H4 (cell line): ENCODE results near the gene NELL1. TPM values are rescaled to one million over a fixed set of nuclear protein-coding genes. Genes with fewer than 3 reads are reported as not detected.
"Not testable (repeated sequence)": the region's sequence is repeated elsewhere in the genome, so short reads cannot be mapped to it uniquely, and the experiment has no call there.

Experiments used
- DNase-seq: peaks from one replicate; pipeline ENCODE4 v3.0.0-alpha.2; 2015; ENCODE audit warnings: low spot score
- total RNA-seq: library from RNA; depleted of rRNA; stranded (reverse); fragments of >200 nt; shearing (Covaris generic); gene quantifications from 2 replicates; pipeline ENCODE4 v1.2.3, GENCODE V29; 2014

The NELL1 gene
- total RNA-seq, 1 experiment from 2014 or later, result 0.02 TPM

GRCh38 chr11:21190181-21190580 lies 520.8 kb downstream of the NELL1 start:
- DNase-seq, result no peak

GRCh38 chr11:21195995-21196394 lies 526.6 kb downstream of the NELL1 start:
- DNase-seq, result no peak

DNA sequence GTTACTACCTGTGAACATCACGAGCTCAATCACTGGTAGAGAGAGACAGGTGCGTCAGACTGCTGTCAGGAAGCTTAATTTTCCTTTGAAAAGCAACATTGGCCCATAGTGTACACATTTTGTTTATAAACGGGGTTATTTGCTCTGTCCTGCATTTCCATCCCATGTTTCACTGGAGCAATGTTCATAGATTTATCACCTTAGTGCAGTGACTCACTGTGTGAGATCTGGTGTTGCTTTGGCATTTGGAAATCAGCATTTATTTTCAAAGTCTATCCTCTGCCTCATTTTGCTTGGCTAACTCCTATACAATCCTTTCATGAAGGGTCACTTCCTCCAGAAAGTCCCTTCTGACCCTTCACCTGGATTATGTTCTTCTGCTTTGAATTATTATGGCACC lies 529.1 kb downstream of the NELL1 start:
- no peak for DNase-seq

DNA sequence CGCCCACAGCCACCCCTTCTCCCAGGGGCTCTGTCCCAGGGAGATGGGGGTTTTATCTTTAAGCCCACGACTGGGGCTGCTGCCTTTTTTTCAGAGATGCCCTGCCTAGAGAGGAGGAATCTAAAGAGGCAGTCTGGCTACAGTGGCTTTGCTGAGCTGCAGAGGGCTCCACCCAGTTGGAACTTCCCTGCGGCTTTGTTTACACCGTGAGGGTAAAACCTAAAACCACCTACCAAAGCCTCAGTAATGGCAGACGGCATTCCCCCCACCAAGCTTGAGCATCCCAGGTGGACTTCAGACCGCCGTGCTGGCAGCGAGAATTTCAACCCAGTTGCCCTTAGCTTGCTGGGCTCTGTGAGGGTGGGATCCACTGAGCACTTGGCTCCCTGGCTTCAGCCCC lies 535.8 kb downstream of the NELL1 start:
- DNase-seq, result no peak

GRCh38 chr11:21225860-21226259 lies 556.5 kb downstream of the NELL1 start:
- no peak for DNase-seq

- no peak for DNase-seq
Observed at GRCh38 chr11:21229224-21229623, 559.8 kb downstream of the NELL1 start.

DNA sequence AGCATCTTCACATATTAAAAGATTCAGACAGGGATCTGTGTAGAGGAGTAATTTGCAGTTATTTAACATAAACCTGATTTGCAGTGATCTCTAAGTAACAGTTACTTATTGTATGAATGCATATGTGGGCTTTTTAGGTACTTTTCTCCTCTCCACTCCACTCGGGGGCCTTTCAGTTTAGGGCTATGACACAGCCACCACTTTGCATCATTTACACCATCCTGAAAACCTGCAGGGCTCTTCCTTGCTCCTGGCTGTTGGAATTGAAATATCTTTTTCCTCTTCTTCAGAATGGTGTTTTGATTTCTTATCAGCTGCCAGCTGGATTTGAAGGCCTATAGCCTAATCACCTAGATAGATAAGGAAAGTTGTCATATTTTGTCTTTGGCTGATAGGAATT lies 580.8 kb downstream of the NELL1 start:
- no peak for DNase-seq

DNA sequence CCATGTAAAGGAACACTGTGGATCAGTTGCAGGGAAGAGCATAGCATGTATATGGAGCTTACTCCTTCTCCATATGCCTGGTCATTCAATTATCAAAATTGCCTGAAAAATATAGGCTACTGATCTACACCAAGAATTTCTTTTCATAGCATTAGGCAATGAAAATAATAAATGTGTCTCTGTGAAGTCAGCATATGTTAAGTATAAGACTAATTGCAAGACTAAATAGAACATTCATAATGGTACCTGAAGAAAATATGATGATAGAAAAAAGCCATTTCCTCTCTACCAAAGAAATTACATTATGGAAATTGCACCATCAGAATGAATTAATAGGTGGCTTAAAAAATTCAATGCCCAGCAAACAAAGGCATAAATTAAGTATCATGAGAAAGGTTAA lies 584.7 kb downstream of the NELL1 start:
- DNase-seq, result no peak

DNA sequence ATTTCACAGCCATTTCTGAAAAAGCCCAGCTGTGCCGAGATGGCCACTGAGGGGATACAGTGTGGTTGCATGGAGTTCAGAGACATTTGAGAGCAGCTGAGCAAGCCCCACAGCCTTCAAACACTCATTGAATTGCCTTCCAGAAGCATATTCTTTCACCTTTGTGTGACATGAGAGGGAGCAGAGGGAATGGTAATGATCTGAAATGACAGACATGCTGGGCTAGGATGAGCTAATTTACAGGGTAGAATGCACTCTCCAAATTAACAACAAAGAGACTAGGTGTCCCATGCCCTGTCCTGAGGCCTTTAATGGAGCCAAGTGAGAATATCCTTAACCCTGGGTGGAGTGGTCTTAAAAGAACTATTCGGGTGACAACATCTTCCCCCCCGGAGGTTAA lies 585.4 kb downstream of the NELL1 start:
- no peak for DNase-seq

DNA sequence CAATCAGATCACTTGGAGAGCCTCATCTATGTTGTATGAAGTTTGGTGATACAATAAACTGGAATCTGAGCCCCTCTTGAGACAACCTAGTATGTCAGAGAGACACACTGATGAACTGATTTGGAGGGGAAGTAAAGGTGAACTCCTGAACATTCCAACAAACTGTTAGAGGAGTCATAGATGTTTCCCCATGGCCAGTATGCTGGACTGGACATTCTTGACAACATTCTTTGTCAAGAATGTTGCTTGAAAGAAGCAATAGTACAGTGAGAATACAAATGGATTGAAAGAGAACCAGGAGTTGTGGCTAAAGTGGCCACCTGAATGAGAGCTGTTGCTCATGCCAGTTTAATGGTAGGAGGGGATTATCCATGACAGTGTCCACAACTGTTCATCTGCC lies 588.1 kb downstream of the NELL1 start:
- DNase-seq, result no peak

DNA sequence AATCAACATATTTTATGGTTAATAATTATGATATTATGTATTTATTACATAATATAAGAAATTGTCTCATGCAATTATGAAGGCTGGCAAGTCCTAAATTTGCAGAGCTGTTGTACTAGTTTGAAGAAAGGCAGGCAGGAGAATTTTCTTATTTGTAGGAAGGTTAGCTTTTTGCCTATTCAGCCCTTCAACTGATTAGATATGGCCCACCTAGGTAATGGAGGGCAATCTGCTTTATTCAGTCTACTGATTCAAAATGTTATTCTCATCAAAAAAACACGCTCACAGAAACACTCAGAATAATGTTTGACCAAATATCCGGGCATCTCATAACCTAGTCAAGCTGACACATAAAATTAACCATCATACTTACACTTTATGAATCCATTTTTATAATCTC lies 589.0 kb downstream of the NELL1 start:
- DNase-seq, result no peak

GRCh38 chr11:21260101-21260500 lies 590.7 kb downstream of the NELL1 start:
- no peak for DNase-seq

DNA sequence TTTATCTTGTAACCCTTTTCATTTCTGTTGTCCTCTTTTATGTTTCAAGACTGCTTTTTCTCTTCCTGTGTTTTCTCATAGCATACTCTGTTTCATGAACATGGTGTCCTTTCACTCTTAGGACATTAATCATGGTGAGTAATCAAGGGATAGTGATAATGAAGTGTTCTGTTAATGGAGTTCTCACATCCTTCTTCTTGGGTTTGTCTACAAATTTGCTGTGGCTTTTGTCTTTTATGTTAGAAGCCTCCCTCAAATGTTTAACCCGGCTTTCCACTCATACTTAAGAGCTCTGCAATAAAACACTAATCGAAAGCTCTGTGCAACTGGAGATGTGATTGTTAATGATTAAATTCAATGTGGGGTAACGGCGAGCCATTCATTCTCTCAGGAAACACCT lies 593.6 kb downstream of the NELL1 start:
- no peak for DNase-seq

DNA sequence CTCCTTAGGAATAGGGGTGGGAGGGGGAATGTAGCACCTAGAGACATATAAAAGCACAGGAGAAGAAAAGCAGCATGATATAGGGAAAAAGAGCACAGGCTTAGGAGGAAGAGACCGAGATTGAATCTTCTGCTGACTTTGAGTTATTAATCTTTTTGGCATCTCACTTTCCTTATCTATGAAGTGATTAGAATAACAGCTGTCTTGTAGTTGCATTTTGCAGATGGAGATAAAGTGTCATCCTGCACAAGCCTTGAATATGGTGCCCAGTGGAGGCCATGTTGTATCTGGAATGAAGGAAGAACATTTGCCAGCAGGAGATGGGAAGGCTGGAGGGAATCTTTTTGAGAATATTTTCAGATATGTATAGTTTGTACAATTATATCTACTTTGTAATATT lies 594.7 kb downstream of the NELL1 start:
- no peak for DNase-seq

GRCh38 chr11:21268036-21268435 lies 598.6 kb downstream of the NELL1 start:
- DNase-seq, result no peak

DNA sequence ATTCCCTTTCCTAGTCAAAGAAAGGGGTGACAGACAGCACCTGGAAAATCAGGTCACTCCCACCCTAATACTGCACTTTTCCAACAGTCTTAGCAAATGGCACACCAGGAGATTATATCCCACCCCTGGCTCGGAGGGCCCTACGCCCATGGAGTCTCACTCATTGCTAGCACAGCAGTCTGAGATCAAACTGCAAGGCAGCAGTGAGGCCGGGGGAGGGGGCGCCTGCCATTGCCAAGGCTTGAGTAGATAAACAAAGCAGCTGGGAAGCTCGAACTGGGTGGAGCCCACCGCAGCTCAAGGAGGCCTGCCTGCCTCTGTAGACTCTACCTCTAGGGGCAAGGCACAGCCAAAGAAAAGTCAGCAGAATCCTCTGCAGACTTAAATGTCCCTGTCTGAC lies 602.8 kb downstream of the NELL1 start:
- not testable (repeated sequence) for DNase-seq

DNA sequence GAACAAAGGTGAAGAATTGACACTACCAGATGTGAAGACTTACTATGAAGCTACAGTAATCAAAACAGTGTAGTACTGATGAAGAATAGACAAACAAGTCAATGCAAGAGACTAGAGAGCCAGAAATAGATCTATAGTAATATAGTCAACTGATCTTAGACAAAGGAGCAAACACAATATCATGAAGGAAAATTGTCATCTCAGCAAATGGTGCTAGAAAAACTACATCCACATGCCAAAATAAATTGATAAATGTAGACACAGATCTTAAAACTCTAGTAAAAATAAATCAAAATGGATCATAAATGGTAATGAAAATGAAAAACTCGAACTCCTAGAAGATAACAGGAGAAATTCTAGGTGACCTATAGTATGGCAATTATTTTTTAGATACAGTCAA lies 609.5 kb downstream of the NELL1 start:
- no peak for DNase-seq

- DNase-seq, result no peak
Observed at GRCh38 chr11:21285104-21285503, 615.7 kb downstream of the NELL1 start.

DNA sequence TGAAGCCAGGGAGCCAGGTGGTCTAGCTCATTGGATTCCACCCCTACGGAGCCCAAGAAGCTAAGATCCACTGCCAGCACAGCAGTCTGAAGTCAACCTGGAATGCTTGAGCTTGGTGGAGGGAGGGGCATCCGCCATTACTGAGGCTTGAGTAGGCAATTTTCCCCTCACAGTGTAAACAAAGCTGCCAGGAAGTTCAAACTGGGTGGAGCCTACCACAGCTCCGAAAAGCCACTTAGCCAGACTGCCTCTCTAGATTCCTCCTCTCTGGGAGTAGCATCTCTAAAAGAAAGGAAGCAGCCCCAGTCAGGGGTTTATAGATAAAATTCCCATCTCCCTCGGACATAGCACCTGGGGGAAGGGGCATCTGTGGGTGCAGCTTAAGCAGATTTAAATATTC lies 620.3 kb downstream of the NELL1 start:
- no peak for DNase-seq

DNA sequence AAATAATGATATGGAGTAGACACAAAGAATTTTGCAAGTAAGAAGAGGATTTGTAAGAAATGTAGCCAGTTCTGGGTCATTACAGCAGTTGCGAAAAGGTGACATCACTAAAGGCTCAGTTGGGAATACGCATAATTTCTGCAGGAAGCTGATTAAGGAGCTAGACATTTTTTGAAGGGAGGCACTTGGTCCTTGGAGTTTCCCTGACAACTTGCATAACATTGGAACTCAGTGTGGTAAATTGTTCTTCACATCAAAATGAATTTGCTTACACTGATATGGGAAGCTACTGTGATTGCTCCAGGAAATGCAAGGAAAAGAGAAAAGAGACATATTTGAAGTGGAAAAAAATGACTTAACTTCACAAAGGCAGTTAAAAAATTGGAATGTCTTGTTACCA lies 626.1 kb downstream of the NELL1 start:
- DNase-seq, result no peak

GRCh38 chr11:21301981-21302380 lies 632.6 kb downstream of the NELL1 start:
- no peak for DNase-seq

GRCh38 chr11:21306739-21307358 lies 637.5 kb downstream of the NELL1 start:
- no peak for DNase-seq

- no peak for DNase-seq
Observed at GRCh38 chr11:21307874-21308273, 638.5 kb downstream of the NELL1 start.

GRCh38 chr11:21316591-21316990 lies 647.2 kb downstream of the NELL1 start:
- DNase-seq, result no peak

- no peak for DNase-seq
Observed at GRCh38 chr11:21321072-21321471, 651.7 kb downstream of the NELL1 start.
